ENCODE data around the gene MAEA.
A peak's percentile ranks its signal among the peaks of the same experiment; 100 is the strongest.

Gene MAEA

GRCh38 chr4:1289207-1290164 is at the start of gene MAEA:
TSS of gene MAEA (plus strand) at chr4:1289891. CDS start at chr4:1289914, 23 bp downstream.
- DNase-seq = peak; percentile 96 to 98

GRCh38 chr4:1239950-1240307 is 49.8 kb upstream of the MAEA start:
- no peak for DNase-seq

GRCh38 chr4:1240721-1241465 is 48.8 kb upstream of the MAEA start:
- no peak for DNase-seq

GRCh38 chr4:1241466-1241935 is 48.2 kb upstream of the MAEA start:
- no peak for DNase-seq

- DNase-seq = no peak
These were observed 47.7 kb upstream of the MAEA start for GRCh38 chr4:1241936-1242505.

GRCh38 chr4:1242506-1243450 is 46.9 kb upstream of the MAEA start:
- DNase-seq = no peak

GRCh38 chr4:1243451-1244080 is 46.1 kb upstream of the MAEA start:
- DNase-seq = no peak

- no peak for DNase-seq
These were observed 45.4 kb upstream of the MAEA start for GRCh38 chr4:1244081-1244977.

GRCh38 chr4:1244978-1245471 is 44.7 kb upstream of the MAEA start:
- no peak for DNase-seq

GRCh38 chr4:1245481-1246051 is 44.1 kb upstream of the MAEA start:
- no peak for DNase-seq

GRCh38 chr4:1246111-1246881 is 43.4 kb upstream of the MAEA start:
- peak in 1 of 2 experiments; percentile 35 for DNase-seq

GRCh38 chr4:1246901-1247863 is 42.5 kb upstream of the MAEA start:
- peak; percentile 28 to 40 for DNase-seq

GRCh38 chr4:1247864-1248244 is 41.8 kb upstream of the MAEA start:
- no peak for DNase-seq

GRCh38 chr4:1248245-1249147 is 41.2 kb upstream of the MAEA start, which contains the start of gene CTBP1:
TSS of gene CTBP1 (minus strand) at chr4:1249130. CDS start at chr4:1241331, 7,799 bp downstream.
- peak; percentile 73 to 77 for DNase-seq

- peak; percentile 80 to 82 for DNase-seq
These were observed 40.5 kb upstream of the MAEA start for GRCh38 chr4:1249148-1249730.
